Stomach (tissue), 9 donors: ENCODE results near the gene PRKCA. TPM values are rescaled to one million over a fixed set of nuclear protein-coding genes. Genes with fewer than 3 reads are reported as not detected.

Experiments used
- DNase-seq, 2 donors: peaks; one replicate each; pipeline versions ENCODE4 v3.0.0 to v3.0.0-alpha.2; 2013 to 2019
- H3K27ac ChIP-seq, 5 donors: fragments of 200-600 bp in 4 of 5; sonication (generic) in 4 of 5; one replicate each; pipeline ENCODE4 v1.5.1; 2013 to 2019; ENCODE audit warnings: mild to moderate bottlenecking in 1 of 5, moderate library complexity in 1 of 5
- H3K27me3 ChIP-seq, 3 donors: fragments of 200-600 bp; sonication (generic); one replicate each; pipeline ENCODE4 v1.5.1; 2017 to 2019; ENCODE audit warnings: mixed run types in 1 of 3
- H3K36me3 ChIP-seq, 4 donors: fragments of 200-600 bp; sonication (generic); 1 replicate in 3 of 4; 2 replicates in 1 of 4; pipeline ENCODE4 v1.5.1; 2016 to 2019
- H3K4me1 ChIP-seq, 4 donors: fragments of 200-600 bp; sonication (generic); one replicate each; pipeline ENCODE4 v1.5.1; 2016 to 2019
- H3K4me3 ChIP-seq, 4 donors: fragments of 200-600 bp; sonication (generic) in 3 of 4; one replicate each; pipeline ENCODE4 v1.5.1; 2016 to 2019; ENCODE audit warnings: mild to moderate bottlenecking in 1 of 4
- H3K9me3 ChIP-seq, 4 donors: fragments of 200-600 bp; sonication (generic); one replicate each; pipeline ENCODE4 v1.5.1; 2016 to 2019
- CTCF ChIP-seq, 7 experiments: fragments of 450-650 bp in 4 of 7; fragments of 200-600 bp in 3 of 7; sonication (generic) in 3 of 7; IDR thresholded peaks; one replicate each; pipeline ENCODE4 v1.5.1; 2016 to 2019; ENCODE audit warnings: antibody characterized with exemption in 7 of 7, control low read depth in 2 of 7, mild to moderate bottlenecking in 1 of 7
- EP300 ChIP-seq: sonication (generic); formaldehyde crosslinking; IDR thresholded peaks from one replicate; pipeline ENCODE4 v1.6.1; 2017; ENCODE audit warnings: antibody characterized with exemption
- POLR2A ChIP-seq, 4 donors: fragments of 450-650 bp; IDR thresholded peaks; one replicate each; pipeline ENCODE4 v1.6.1; 2016; ENCODE audit warnings: antibody characterized with exemption in 4 of 4, control low read depth in 2 of 4, mild to moderate bottlenecking in 1 of 4, moderate library complexity in 1 of 4
- POLR2AphosphoS5 ChIP-seq, 3 donors: sonication (generic); formaldehyde crosslinking; IDR thresholded peaks; one replicate each; pipeline ENCODE4 v1.6.1; 2016; ENCODE audit warnings: antibody characterized with exemption in 3 of 3
- WGBS, 5 donors: extraction: QIAGEN DNeasy Blood & Tissue Kit in 3 of 5; methylation state at CpG; one replicate each; pipeline versions ENCODE4 v1.1.5 to v1.1.7; 2013 to 2018; 5-methylcytosine and 5-hydroxymethylcytosine counted together
- intact Hi-C: fragments of 100-400 bp; cut with DNase I; formaldehyde crosslinking; loops from one replicate; pipeline ENCODE4 v1.15.1; 2023; ENCODE audit warnings: low total_unique reads
- polyA plus RNA-seq, 3 donors: library from polyadenylated mRNA; stranded (reverse); fragments of 200-250 nt; gene quantifications; one replicate each; pipeline ENCODE4 v1.2.3, GENCODE V29; 2013
- total RNA-seq, 5 donors: library from RNA; depleted of rRNA; stranded (reverse); fragments of >200 nt; gene quantifications; one replicate each; pipeline versions ENCODE4 v1.1.0 to v1.2.3, GENCODE V29; 2014 to 2016
- donor health status: healthy with polysubstance abuse.
- donor health status: Bipolar disorder and iron deficiency.
- donor health status: healthy.

Gene PRKCA
- total and polyA plus RNA-seq, 8 donors: 2.1 to 41.1 (median 12.2) TPM

GRCh38 chr17:66552371-66552770 is 250.0 kb downstream of the PRKCA start:
- H3K9me3 ChIP-seq: no peaks in the 10 kb centered on the region
- 74 to 82% (median 78%) methylated on average over 7 of the region's 7 CpGs for WGBS, 5 donors

GRCh38 chr17:66555605-66556004 is 253.2 kb downstream of the PRKCA start:
- no peak overlapping the region for H3K4me3 ChIP-seq
- intact Hi-C loops: no loop called here
- no peaks in the 10 kb centered on the region for H3K27me3 ChIP-seq
- H3K27ac ChIP-seq: no peak overlapping the region
- no peaks in the 10 kb centered on the region for H3K9me3 ChIP-seq
- H3K4me1 ChIP-seq: peaks cover 0 to 9% (median 4%) of the 10 kb centered on the region in 4 donors
- TF ChIP-seq EP300: no peak
- TF ChIP-seq CTCF (IDR thresholded peaks at IDR 0.05): no peak
- TF ChIP-seq POLR2A (IDR thresholded peaks at IDR 0.05): no peak
- WGBS, 5 donors: 84 to 97% (median 94%) methylated on average over 2 of the region's 2 CpGs
- H3K36me3 ChIP-seq: no peaks in the 10 kb centered on the region
- no peak for DNase-seq

More at GRCh38 chr17:66552371-66552770, 250.0 kb downstream of the PRKCA start:
- DNase-seq: no peak
- Histone ChIP-seq H3K4me1 (peaks cover 0 to 35% (median 21%) of the 10 kb centered on the region in 4 donors), H3K36me3 (no peaks in the 10 kb centered on the region), H3K27me3 (no peaks in the 10 kb centered on the region), H3K4me3 (no peak overlapping the region), H3K27ac (no peak overlapping the region)
- intact Hi-C loops: no loop called here
- TF ChIP-seq POLR2A (IDR thresholded peaks at IDR 0.05): no peak
- TF ChIP-seq POLR2AphosphoS5 (IDR thresholded peaks at IDR 0.05): no peak
- TF ChIP-seq CTCF (IDR thresholded peaks at IDR 0.05): no peak
- no peak for TF ChIP-seq EP300

GRCh38 chr17:66557200-66557599 is 254.8 kb downstream of the PRKCA start:
- Histone ChIP-seq H3K4me1 (peaks cover 0 to 7% (median 2%) of the 10 kb centered on the region in 4 donors), H3K36me3 (no peaks in the 10 kb centered on the region), H3K27ac (no peak overlapping the region), H3K27me3 (no peaks in the 10 kb centered on the region), H3K4me3 (no peak overlapping the region), H3K9me3 (no peaks in the 10 kb centered on the region)
- 87 to 93% (median 91%) methylated on average over 3 of the region's 3 CpGs for WGBS, 5 donors
- TF ChIP-seq POLR2A (IDR thresholded peaks at IDR 0.05) (no peak), POLR2AphosphoS5 (IDR thresholded peaks at IDR 0.05) (no peak), CTCF (IDR thresholded peaks at IDR 0.05) (no peak), EP300 (no peak)
- no peak for DNase-seq
- intact Hi-C loops: no loop called here

GRCh38 chr17:66557886-66558285 is 255.5 kb downstream of the PRKCA start:
- no peak overlapping the region for H3K4me3 ChIP-seq
- no peaks in the 10 kb centered on the region for H3K36me3 ChIP-seq
- peaks cover 0 to 7% (median 2%) of the 10 kb centered on the region in 4 donors for H3K4me1 ChIP-seq
- H3K27ac ChIP-seq: no peak overlapping the region
- intact Hi-C loops: no loop called here
- TF ChIP-seq CTCF (IDR thresholded peaks at IDR 0.05) (no peak), POLR2AphosphoS5 (IDR thresholded peaks at IDR 0.05) (no peak), POLR2A (IDR thresholded peaks at IDR 0.05) (no peak), EP300 (no peak)
- no peaks in the 10 kb centered on the region for H3K9me3 ChIP-seq
- WGBS, 5 donors: 88 to 96% (median 91%) methylated on average over 8 of the region's 8 CpGs
- H3K27me3 ChIP-seq: no peaks in the 10 kb centered on the region
- DNase-seq: no peak
